Endodermal cell (in vitro differentiated cells): ENCODE data around the gene DPEP3. TPM values are rescaled to one million over a fixed set of nuclear protein-coding genes. Genes with fewer than 3 reads are reported as not detected.
A peak's percentile ranks its signal among the peaks of the same experiment; 100 is the strongest.
"Not testable (repeated sequence)": the region's sequence is repeated elsewhere in the genome, so short reads cannot be mapped to it uniquely, and the experiment has no call there.

Experiments used
- DNase-seq: peaks from one replicate; pipeline ENCODE4 v3.0.0-alpha.2; 2017
- H3K27ac ChIP-seq: 2 replicates; pipeline ENCODE4 v1.5.1; 2013; ENCODE audit warnings: mild to moderate bottlenecking, low read depth, low read length, moderate library complexity
- H3K27me3 ChIP-seq: 2 replicates; pipeline ENCODE4 v1.6.1; 2013; ENCODE audit warnings: mild to moderate bottlenecking, low read length, moderate library complexity; ENCODE audit not compliant: insufficient read depth, control insufficient read depth, poor library complexity, severe bottlenecking
- H3K36me3 ChIP-seq: 2 replicates; pipeline ENCODE4 v1.7.0; 2013; ENCODE audit warnings: mild to moderate bottlenecking, low read length, moderate library complexity; ENCODE audit not compliant: control insufficient read depth, insufficient read depth
- H3K4me1 ChIP-seq: one replicate; pipeline ENCODE4 v1.7.0; 2013; ENCODE audit warnings: low read length; ENCODE audit not compliant: control insufficient read depth, insufficient read depth
- H3K4me3 ChIP-seq: 2 replicates; pipeline ENCODE4 v1.5.1; 2013; ENCODE audit warnings: mild to moderate bottlenecking, low read length, moderate library complexity
- H3K9ac ChIP-seq: 2 replicates; pipeline ENCODE4 v1.6.1; 2013; ENCODE audit warnings: mild to moderate bottlenecking, low read length, moderate library complexity; ENCODE audit not compliant: poor library complexity, severe bottlenecking; ENCODE audit errors: extremely low read depth
- H3K9me3 ChIP-seq: 2 replicates; pipeline ENCODE4 v1.6.1; 2013; ENCODE audit warnings: mild to moderate bottlenecking, low read length, moderate library complexity; ENCODE audit not compliant: control insufficient read depth
- H3K27ac Mint-ChIP-seq: 2 replicates; pipeline ENCODE4 v1.8.0; 2020; ENCODE audit warnings: mixed read lengths
- H3K27me3 Mint-ChIP-seq: 2 replicates; pipeline ENCODE4 v1.8.0; 2021; ENCODE audit warnings: mild to moderate bottlenecking, mixed read lengths; ENCODE audit not compliant: insufficient read depth
- H3K36me3 Mint-ChIP-seq: 2 replicates; pipeline ENCODE4 v1.8.0; 2020; ENCODE audit warnings: low read depth, mixed read lengths
- H3K4me1 Mint-ChIP-seq: 2 replicates; pipeline ENCODE4 v1.8.0; 2020; ENCODE audit warnings: mixed read lengths
- H3K4me3 Mint-ChIP-seq: 2 replicates; pipeline ENCODE4 v1.8.0; 2020; ENCODE audit warnings: mild to moderate bottlenecking, moderate library complexity, mixed read lengths
- H3K9me3 Mint-ChIP-seq: 2 replicates; pipeline ENCODE4 v1.8.0; 2020; ENCODE audit warnings: mild to moderate bottlenecking, mixed read lengths
- CTCF ChIP-seq: fragments of 200-600 bp; sonication (generic); conservative IDR thresholded peaks from 2 replicates; pipeline ENCODE4 v1.5.0; 2021; ENCODE audit warnings: antibody characterized with exemption, mild to moderate bottlenecking
- WGBS, 2 experiments: methylation state at CpG; one replicate each; pipeline versions ENCODE4 v1.1.5 to v1.1.7; 2013; ENCODE audit warnings: missing lambda C conversion rate in 2 of 2, mixed read lengths in 1 of 2; ENCODE audit not compliant: insufficient coverage in 1 of 2, insufficient read length in 1 of 2; 5-methylcytosine and 5-hydroxymethylcytosine counted together
- total RNA-seq, 2 donors: library from RNA; stranded (reverse); fragmentation: NEBNext Ultra II Directional in 1 of 2; extraction: Animal tissue kit (Norgen Biotek cat#: 25700) in 1 of 2; gene quantifications; 2 replicates in 1 of 2; 3 replicates in 1 of 2; pipeline ENCODE4 v1.2.1, GENCODE V29; 2021

DPEP3 gene
- total RNA-seq, 2 donors from 2014 or later, result 2.9 to 3.5 TPM

- no peaks in the 10 kb centered on the region for H3K9me3 Mint-ChIP-seq
Observed at GRCh38 chr16:67939507-67940445, 40.5 kb downstream of the DPEP3 start.

DNA sequence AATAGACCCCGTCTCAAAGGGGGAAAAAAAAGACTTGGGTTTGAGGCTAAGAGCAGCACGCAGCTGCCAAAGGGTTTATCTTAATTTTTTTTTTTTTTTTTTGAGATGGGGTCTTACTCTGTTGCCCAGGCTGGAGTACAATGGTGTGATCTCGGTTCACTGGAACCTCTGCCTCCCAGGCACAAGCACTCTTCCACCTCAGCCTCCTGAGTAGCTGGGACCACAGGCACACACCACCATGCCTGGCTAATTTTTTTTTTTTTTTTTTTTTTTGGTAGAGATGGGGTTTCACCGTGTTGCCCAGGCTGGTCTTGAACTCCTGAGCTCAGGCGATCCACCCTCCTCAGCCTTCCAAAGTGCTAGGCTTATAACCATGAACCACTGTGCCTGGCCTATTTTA lies 42.6 kb downstream of the DPEP3 start:
- Mint-ChIP-seq H3K4me1 (peaks cover 16% of the 10 kb centered on the region), H3K4me3 (peak overlapping the region; percentile 100)
- not testable (repeated sequence) for H3K27me3 Mint-ChIP-seq, DNase-seq, H3K4me1 ChIP-seq, H3K36me3 Mint-ChIP-seq, H3K9me3 Mint-ChIP-seq, H3K27ac Mint-ChIP-seq, H3K4me3 ChIP-seq, H3K27ac ChIP-seq, H3K9me3 ChIP-seq, H3K9ac ChIP-seq, H3K27me3 ChIP-seq, H3K36me3 ChIP-seq
- 89 to 96% methylated on average over 2 to 5 of the region's 5 CpGs for WGBS, 2 experiments

More at GRCh38 chr16:67939507-67940445, 40.5 kb downstream of the DPEP3 start:
- no peak overlapping the region for H3K27ac ChIP-seq
- no peak for TF ChIP-seq CTCF
- H3K4me3 Mint-ChIP-seq, result no peak overlapping the region
- H3K9ac ChIP-seq, result no peak overlapping the region
- H3K36me3 ChIP-seq, result peaks cover 13% of the 10 kb centered on the region
- H3K4me3 ChIP-seq, result no peak overlapping the region
- no peak overlapping the region for H3K27ac Mint-ChIP-seq
- H3K4me1 ChIP-seq, result peaks cover 10% of the 10 kb centered on the region
- no peaks in the 10 kb centered on the region for H3K27me3 ChIP-seq
- H3K36me3 Mint-ChIP-seq, result peaks cover 2% of the 10 kb centered on the region
- no peaks in the 10 kb centered on the region for H3K9me3 ChIP-seq
- no peaks in the 10 kb centered on the region for H3K27me3 Mint-ChIP-seq
- 95 to 97% methylated on average over 22 to 33 of the region's 33 CpGs for WGBS, 2 experiments
- no peak for DNase-seq
- peaks cover 19% of the 10 kb centered on the region for H3K4me1 Mint-ChIP-seq

GRCh38 chr16:67936880-67937605 lies 43.3 kb downstream of the DPEP3 start:
- H3K27me3 Mint-ChIP-seq, result no peaks in the 10 kb centered on the region
- no peaks in the 10 kb centered on the region for H3K27me3 ChIP-seq
- H3K27ac ChIP-seq, result no peak overlapping the region
- H3K9ac ChIP-seq, result peak overlapping the region; percentile 77
- no peaks in the 10 kb centered on the region for H3K36me3 ChIP-seq
- peak overlapping the region; percentile 99 for H3K27ac Mint-ChIP-seq
- peaks cover 16% of the 10 kb centered on the region for H3K4me1 Mint-ChIP-seq
- no peak for DNase-seq
- H3K36me3 Mint-ChIP-seq, result peaks cover 6% of the 10 kb centered on the region
- no peaks in the 10 kb centered on the region for H3K4me1 ChIP-seq
- 48 to 100% methylated on average over 3 to 6 of the region's 6 CpGs for WGBS, 2 experiments
- no peaks in the 10 kb centered on the region for H3K9me3 Mint-ChIP-seq
- peak overlapping the region; percentile 100 for H3K4me3 Mint-ChIP-seq
- H3K4me3 ChIP-seq, result peak overlapping the region; percentile 93
- no peak for TF ChIP-seq CTCF
- no peaks in the 10 kb centered on the region for H3K9me3 ChIP-seq
